HEK293T (cell line): ENCODE measurements around the gene ADIPOR1.

ENCODE experiments used
- BHLHE40 ChIP-seq: fragments of 450-650 bp; IDR thresholded peaks from 2 replicates; pipeline ENCODE4 v1.6.1; 2016; ENCODE audit warnings: mild to moderate bottlenecking, moderate library complexity, borderline replicate concordance
- CTBP1 ChIP-seq: fragments of 450-650 bp; IDR thresholded peaks from 2 replicates; pipeline ENCODE4 v1.6.1; 2016; ENCODE audit warnings: borderline replicate concordance
- ELF4 ChIP-seq: fragments of 450-650 bp; IDR thresholded peaks from 2 replicates; pipeline ENCODE4 v1.6.1; 2017; ENCODE audit warnings: antibody characterized with exemption
- FOXA1 ChIP-seq: fragments of 450-650 bp; IDR thresholded peaks from 2 replicates; pipeline ENCODE4 v1.6.1; 2016; ENCODE audit warnings: mild to moderate bottlenecking
- FOXK2 ChIP-seq: fragments of 450-650 bp; IDR thresholded peaks from 2 replicates; pipeline ENCODE4 v1.6.1; 2016; ENCODE audit warnings: mild to moderate bottlenecking
- FOXM1 ChIP-seq: fragments of 450-650 bp; IDR thresholded peaks from 2 replicates; pipeline ENCODE4 v1.6.1; 2017; ENCODE audit warnings: mild to moderate bottlenecking, borderline replicate concordance
- HDGF ChIP-seq: fragments of 450-650 bp; IDR thresholded peaks from 2 replicates; pipeline ENCODE4 v1.6.1; 2017; ENCODE audit warnings: antibody characterized with exemption, borderline replicate concordance
- LEF1 ChIP-seq: fragments of 450-650 bp; IDR thresholded peaks from 2 replicates; pipeline ENCODE4 v1.6.1; 2017; ENCODE audit warnings: mild to moderate bottlenecking, borderline replicate concordance
- NFRKB ChIP-seq: fragments of 450-650 bp; IDR thresholded peaks from 2 replicates; pipeline ENCODE4 v1.6.1; 2016; ENCODE audit warnings: mild to moderate bottlenecking, moderate library complexity
- PKNOX1 ChIP-seq: fragments of 450-650 bp; IDR thresholded peaks from 2 replicates; pipeline ENCODE4 v1.6.1; 2016
- SP1 ChIP-seq: fragments of 450-650 bp; IDR thresholded peaks from 2 replicates; pipeline ENCODE4 v1.6.1; 2017
- TARDBP ChIP-seq: fragments of 450-650 bp; IDR thresholded peaks from 2 replicates; pipeline ENCODE4 v1.6.1; 2016
- ZNF384 ChIP-seq: fragments of 450-650 bp; IDR thresholded peaks from 2 replicates; pipeline ENCODE4 v1.6.1; 2016

DNA sequence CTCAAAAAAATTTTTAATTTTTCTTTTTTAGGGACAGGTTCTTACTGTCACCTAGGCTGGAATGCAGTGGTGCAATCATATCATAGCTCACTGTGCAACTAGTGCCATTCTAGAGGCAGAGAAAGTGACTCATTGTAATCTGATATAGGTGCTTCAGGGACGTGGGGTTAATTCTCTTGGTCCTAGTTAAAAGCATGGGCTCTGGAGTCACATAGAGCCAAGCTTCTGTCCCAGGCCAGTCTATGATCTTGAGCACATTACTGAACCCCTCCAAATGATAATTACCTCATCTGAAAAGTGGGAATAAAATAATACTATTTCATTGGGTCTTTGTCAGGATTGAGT lies 1.1 kb upstream of the ADIPOR1 start:
- TF ChIP-seq FOXM1 (no peak), TARDBP (no peak), BHLHE40 (no peak), SP1 (no peak), FOXA1 (no peak), CTBP1 (no peak), LEF1 (no peak), ZNF384 (no peak), FOXK2 (no peak), NFRKB (no peak), ELF4 (no peak), PKNOX1 (no peak), HDGF (no peak)
